DMS 273 (cell line): ENCODE data around the gene KRTAP10-4.

Source experiments
- DNase-seq: peaks from one replicate; lab custom pipeline; 2025; ENCODE audit not compliant: unreplicated experiment; lab: John Stamatoyannopoulos, UW

The KRTAP10-4 gene, protein sequence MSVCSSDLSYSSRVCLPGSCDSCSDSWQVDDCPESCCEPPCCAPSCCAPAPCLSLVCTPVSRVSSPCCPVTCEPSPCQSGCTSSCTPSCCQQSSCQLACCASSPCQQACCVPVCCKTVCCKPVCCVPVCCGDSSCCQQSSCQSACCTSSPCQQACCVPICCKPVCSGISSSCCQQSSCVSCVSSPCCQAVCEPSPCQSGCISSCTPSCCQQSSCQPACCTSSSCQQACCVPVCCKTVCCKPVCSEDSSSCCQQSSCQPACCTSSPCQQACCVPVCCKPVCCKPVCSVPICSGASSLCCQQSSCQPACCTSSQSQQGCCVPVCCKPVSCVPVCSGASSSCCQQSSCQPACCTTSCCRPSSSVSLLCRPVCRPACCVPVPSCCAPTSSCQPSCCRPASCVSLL

DNA sequence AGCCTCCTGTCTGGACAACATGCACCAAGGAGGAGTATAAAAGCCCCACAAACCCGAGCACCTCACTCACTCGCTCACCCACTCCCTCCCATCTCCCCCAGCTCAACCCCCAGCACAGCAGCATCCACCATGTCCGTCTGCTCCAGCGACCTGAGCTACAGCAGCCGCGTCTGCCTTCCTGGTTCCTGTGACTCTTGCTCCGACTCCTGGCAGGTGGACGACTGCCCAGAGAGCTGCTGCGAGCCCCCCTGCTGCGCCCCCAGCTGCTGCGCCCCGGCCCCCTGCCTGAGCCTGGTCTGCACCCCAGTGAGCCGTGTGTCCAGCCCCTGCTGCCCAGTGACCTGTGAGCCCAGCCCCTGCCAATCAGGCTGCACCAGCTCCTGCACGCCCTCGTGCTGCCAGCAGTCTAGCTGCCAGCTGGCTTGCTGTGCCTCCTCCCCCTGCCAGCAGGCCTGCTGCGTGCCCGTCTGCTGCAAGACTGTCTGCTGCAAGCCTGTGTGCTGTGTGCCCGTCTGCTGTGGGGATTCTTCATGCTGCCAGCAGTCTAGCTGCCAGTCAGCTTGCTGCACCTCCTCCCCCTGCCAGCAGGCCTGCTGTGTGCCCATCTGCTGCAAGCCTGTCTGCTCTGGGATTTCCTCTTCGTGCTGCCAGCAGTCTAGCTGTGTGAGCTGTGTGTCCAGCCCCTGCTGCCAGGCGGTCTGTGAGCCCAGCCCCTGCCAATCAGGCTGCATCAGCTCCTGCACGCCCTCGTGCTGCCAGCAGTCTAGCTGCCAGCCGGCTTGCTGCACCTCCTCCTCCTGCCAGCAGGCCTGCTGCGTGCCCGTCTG, at the start of gene KRTAP10-4:
TSS of gene KRTAP10-4 (plus strand) at position 100 of the 827 bp plus-strand sequence. CDS start at position 130, 30 bp downstream.
- DNase-seq, result peak; percentile 65

DNA sequence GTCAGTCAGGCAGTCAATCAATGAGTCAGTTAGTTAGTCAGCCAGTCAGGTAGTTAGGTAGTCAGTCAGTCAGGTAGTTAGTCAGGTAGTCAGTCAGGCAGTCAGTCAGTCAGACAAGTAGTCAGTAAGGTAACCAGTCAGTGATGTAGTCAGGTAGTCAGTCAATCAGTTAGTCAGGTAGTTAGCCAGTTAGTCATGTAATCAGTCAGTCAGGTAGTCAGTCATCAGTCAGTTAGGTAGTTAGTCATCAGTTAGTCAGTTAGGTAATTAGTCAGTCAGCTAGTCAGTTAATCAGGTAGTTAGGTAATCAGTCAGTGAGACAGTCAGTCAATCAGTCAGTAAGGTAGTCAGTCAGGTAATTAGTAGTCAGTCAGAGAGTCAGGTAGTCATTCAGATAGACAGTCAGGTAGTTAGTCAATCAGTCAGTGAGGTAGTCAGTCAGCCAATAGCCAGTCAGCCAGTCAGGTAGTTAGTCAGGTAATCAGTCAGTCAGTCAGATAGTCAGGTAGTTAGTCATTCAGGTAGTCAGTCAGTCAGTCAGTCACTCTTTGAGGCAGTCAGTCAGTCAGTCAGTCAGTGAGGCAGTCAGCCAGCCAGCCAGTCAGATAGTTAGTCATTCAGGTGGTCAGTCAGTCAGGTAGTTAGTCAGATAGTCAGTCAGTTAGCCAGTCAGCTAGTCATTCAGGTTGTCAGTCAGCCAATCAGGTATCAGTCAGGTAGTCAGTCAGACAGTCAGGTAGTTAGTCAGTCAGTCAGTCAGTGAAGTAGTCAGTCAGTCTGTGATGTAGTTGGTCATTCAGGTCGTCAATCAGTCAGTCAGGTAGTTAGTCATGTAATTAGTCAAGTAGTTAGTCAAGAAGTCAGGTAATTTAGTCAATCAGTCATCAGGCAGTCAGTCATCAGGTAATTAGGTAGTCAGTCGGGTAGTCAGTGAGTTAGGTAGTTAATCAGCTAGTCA, 48.8 kb upstream of the KRTAP10-4 start:
- no peak for DNase-seq

DNA sequence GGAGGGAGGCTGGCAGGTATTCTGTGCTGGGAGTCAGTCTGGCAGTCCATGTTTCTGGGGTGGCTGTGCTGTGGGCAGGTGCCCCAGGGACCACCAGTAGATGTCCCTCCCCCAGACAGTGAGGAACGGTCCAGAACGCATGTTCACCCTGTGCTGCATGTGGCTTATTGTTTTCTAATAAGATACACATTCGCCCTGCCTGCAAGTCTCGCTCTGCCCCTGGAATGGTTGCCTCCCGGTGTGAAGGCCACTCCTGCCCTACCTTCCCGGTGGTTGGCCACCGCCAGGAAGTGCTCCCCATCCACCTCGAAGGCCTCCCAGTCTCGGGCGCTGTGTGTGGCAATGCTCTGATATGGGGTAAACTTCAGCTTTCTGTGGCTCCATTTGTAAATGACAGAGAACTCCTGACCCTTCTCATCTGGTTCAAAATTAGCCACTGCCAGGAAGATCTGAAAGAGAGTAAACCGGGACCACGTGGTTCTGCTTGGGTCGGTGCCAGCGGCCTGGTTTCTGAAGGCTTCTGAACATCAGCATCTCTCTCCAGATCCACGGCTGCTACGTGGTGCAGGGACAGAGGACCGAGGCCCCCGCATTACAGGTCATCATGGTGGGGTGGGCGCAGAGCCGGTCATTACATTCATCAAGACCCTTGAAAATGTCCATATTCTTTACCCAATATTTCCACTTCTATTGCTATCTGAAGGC, 48.0 kb upstream of the KRTAP10-4 start:
- no peak for DNase-seq

DNA sequence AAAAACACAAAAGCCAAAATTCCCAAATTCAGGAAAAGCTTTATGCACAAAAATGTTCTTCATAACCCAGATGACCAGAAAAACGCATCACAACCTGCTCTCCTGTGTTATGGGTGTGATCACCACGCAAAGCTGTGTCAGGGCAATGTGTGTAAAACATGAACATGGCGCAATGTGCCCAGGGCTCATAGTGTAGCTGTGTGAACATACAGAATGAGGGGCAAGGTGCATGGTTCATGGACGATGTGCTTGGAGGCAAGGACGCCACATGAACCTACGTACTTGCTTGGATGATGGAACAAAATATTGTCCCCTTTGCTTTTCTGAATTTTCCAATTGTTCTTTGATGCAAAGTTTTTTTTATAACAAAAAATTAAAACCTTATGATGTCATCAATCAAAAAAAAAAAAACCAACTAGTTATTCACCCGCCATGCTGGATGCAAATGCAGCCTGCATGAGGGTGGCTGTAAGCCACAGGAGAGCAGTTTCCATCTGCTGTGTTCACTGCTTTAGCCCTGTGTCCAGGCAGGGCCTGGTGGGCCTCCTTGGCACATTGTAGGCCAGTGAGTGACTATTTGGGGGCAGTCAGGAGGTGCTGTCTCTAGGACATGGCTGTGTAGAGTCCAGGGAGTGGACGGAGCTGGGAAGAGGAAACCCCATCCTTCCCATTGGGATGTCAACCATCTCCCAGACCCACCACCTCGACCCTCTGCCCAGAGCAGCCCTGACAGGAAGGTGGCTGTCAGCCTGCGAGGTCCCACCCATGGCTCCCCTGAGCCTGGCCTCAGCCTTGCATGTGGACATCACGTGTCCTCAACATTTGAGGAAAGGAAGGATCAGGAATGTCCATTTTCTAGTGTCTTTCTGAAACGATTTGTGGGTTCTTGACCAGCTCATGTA, 47.2 kb upstream of the KRTAP10-4 start:
- DNase-seq, result no peak

DNA sequence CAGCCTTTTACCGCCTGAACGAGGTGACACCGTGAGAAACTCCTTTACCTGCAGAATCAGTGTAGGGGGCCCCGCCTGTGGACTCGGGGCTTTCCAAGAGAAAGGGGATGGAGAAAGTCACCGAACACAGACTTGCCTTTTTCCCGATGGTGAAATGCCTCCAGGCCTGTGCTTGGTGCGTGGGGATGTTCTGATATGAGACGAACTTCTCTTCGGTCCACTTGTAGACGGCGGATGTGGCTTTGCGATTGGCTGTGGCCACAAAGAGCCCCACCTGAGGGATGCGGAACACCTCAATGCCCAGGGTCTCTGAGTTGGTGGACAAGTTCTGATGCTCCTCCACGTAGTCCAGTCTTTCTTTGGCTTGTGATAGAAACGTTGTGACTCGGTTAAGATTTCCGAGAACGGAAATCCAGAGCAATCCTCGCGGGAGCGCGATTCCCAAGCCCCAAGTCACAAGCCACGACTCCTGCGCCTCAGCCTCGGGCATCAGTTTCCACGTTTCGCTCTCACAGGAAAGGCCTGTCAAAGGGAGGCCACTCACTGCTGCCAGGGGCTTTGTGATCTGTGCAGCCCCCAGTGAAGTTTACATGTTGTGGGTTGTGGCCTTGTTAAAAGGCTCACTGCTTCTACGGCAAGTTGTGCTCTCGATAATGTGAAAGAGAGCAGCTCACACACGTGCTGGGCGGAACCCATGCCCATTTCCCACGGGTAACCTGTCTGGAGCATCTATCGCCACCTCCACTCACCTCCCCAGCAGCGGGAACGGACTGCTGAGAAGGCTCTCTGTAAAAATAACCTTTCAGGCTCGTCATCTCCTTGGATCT, 46.2 kb upstream of the KRTAP10-4 start:
- no peak for DNase-seq

DNA sequence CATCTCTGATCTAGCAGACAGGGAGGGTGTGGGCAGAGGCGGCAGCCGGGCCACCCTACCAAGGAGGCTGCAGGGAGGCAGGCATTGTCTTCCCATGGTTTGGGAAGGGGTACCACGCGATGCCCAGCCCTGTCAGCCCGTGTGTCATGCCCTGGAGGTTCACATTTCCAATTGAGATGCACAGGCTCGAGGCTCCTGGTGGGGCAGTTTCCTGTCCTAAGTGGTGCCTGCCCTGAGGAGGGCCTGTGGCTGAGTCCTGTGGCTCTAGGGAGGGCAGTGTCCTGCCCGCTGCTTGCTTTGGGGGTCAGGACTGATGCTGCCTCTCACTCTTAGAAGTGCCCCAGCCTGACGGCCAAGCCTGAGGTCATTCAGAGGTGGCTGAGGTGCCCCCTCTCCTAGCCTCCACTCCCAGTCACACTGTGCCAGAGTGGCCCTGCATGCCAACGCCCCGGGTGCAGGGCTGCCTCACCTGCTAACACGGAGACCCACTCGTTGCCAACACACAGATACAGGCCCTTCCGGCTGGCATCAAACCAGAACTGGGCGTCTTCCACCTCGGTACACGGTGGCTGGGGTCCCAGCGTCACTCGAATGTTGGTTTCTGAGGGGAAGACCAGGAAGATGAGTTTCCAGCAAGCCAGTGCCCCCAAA, 45.4 kb upstream of the KRTAP10-4 start:
- DNase-seq, result no peak

DNA sequence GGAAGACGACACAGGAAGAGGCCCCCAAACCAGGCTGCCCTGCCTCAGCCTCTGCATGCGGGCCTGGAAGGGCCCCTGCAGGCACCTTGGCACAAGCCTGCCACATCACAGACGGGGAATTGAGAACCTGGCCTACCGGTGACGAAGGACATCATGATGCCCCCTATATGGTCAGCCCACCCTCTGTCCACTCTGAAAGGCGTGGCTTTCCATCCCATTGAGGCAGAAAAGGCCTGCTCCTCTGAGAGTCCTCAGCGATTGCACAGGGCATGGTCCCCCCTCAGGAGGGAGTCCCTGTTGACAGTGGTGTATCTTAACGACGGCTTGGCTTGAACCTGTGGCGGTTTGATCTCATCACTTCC, 44.9 kb upstream of the KRTAP10-4 start:
- DNase-seq, result no peak

DNA sequence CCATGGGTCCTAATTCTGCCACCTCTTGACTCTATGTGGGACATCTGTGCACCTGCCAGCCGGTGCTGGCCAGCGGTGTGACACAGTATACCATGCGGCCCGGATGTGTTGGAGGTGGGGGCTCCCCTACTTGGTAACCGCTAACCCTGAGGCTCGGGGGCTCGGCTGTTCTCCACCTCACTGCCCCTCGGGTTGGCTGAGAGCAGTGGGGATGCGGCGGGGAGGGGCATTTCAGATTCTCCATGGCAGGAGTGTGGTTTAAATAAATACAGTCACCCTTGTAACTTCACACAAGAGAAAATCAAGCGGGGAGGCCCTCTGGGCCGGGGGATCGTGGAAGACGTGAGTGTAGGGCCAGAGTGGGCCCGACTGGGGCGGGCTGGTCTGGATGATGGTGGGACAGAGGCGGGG, 44.5 kb upstream of the KRTAP10-4 start:
- DNase-seq, result no peak

DNA sequence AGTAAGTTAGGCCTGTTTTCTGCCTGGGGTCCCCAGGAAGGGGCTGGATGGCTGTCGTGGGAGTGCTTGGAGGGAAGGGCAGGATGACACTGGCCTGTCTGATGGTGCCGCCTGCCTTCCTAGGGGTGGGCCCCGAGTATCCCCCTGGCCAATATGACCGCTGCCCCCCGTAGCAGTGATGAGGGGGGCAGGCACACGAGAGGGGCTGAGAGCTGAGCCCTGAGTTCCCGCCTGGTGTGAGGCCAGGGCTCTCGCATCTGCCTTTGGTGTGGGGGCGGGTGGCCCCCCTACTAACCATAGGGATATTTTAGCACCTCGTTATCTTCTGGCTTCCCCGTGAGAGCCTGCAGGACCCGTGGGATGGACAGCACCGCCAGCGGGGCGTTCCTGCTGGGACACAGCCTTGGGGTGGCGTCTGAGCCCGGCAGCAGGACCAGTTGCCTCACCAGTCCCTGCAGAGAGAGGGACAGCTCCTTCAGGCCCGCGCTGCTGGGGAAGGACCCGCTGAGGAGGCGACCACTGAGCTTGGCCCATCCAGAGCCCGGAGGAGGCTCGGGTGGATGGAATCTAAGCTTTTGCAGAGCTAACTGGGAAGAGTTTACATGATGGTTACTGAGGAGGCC, 43.9 kb upstream of the KRTAP10-4 start:
- no peak for DNase-seq

DNA sequence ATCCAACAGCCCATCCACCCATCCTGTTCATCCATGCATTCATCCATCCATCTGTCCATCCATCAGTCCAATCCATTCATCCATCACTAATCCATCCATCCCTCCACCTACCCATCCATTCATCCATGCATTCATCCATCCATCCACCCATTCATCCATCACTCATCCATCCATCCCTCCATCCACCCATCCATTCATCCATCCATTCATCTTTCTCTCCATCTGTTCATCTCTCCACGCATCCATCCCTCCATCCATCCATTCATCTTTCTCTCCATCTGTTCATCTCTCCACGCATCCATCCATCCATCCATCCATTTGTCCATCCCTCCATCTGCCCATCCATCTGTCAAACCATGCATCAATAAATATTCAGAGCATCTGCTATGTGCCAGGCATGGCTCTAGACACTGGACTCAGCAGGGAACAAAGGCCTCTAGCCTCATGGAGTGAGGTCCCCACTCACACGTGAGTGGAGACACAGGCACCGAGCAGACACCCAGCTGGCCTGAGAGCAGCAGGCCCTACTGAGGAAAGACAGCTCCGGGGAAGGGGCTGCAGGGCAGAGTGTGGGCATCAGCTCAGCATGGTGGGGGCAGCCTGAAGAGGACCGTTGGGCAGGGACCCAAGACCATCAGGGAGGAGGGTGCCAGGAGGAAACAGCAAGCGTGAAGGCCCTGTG, 43.2 kb upstream of the KRTAP10-4 start:
- DNase-seq, result peak; percentile 64

DNA sequence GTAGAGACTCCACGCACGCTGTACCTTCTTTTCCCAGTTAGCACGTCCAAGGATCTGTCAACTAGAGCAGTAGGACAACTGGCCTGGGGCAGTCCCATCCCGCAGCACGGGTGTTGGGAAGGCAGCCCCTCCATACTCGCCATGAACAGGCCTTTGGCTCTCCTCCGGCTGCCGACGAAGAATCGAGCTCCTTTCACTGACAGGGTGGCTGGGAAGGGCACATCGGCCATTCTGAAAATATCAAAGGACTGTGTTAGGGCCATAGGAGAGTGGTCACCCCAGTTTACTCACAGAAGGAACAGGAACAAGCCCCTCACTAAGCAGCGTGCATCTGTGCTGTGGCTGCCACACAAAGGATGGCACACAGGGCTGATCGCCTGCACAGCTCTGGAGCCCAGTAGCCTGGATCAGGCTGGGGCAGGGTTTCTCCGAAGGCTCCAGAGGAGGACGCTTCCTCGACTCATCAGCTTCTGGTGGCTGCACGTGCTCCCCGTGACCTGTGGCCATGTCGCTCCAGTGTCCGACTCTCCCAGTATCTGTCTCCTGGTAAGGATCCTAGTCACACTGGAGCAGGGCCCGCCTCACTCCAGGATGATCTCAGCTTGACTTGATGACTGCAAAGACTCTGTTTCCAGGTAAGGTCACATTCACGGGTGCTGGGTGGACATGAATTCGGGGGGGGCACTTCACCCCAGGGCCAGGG, 42.5 kb upstream of the KRTAP10-4 start:
- no peak for DNase-seq

DNA sequence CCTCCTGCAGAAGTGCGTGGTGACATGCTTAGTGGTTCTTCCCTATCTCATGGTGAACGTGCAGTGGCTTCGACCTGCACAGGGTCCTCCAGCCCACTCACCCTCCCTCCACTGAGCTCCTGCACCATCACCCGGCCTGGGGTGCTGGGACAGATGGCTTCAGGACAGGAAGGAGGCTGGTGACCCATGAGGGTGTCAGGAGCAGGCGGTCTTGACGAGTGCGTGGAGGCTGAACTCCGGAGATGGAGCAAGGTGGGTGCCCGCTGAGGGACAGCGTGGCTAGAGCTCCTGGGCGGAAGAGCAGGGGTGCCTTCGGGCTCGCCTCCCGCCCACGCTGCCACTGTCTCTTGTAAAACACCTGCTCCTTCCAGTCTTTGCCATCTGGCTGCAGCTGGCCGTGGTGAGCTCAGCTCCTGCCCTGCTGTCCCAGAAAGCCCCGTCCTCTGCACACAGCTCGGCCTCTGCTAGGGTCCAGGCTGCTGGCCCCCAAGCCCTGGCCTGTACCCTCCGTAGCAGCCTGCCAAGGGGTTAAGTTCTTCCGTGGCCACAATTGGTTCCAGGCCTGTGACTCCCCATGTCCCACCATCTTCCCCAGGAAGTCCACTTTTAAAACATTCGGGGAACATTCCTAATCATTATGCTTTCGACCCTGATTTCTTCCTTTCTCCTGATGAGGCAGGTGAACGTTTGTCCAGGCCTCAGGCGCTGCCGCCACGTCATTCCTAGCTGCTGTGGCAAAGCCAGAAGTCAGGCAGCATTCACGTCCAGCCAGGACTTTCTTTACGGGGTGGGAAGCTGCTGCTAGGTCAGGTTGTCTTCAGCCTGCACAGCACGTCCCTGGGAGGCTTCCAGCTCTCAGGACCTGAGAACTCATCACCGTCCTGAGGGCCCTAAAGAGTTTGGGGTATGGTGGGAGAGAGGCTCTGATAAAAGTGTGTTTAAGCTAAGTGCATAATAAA, 41.6 kb upstream of the KRTAP10-4 start:
- peak; percentile 88 for DNase-seq

DNA sequence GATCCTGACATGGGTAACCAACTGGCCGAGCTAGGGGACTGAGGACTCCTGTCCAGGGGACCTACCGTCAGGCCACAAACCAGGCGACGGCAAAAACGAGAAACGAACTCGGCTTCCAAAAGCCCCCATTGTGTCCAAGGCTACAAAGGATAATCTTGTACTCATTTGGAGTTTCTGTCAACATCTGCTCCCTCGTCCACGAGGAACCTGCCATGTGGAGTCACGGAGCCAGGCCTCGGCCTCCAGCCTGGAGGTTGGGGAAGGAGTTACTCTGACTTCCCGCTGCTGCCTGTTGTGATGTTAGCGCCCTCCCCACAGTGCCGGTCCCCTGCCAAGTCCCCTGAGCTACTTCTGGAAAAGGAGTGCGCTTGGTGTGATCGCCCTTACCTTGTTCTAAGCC, 40.8 kb upstream of the KRTAP10-4 start:
- peak; percentile 35 for DNase-seq

DNA sequence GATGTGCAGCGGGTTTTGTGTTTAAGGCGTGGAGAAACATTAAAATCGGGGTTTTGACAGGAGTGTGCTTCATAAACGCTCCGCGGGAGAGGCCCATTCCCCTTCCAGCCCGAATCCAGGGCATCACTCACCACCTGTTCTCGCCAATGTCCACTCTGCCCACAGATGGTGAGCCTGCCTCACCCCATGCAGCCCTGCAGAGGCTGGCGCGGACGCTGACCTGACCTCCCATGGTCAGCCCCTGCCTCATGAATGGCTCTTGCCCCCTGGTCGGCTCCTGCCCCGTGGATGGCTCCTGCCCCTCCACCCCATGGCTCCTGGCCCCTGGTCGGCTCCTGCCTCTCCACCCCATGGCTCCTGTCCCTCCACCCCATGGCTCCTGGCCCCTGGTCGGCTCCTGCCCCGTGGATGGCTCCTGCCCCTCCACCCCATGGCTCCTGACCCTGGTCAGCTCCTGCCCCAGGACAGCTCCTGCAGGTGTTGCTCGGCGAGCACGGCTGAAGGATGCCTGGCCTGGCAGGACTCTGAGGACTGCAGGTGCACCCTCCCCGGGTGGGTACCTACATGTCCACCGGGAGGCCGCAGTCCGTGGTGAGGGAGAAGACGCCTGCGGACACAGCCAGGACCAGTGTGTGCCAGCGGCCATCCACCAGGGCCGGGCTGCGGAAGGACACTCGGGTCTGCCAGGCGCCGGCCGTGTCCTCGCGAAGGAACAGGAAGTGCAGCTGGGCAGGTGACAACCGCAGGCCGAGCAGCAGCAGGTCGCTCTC, 40.2 kb upstream of the KRTAP10-4 start:
- no peak for DNase-seq
